Activated T-cell treated with anti-CD3 and anti-CD28 coated beads for 1 hour (primary cell): ENCODE results near the gene SIRT2.
"Not testable (repeated sequence)": the region's sequence is repeated elsewhere in the genome, so short reads cannot be mapped to it uniquely, and the experiment has no call there.

ENCODE experiments used
- DNase-seq: peaks from one replicate; pipeline ENCODE4 v3.0.0-alpha.2; 2020; ENCODE audit warnings: low read depth

Gene SIRT2

GRCh38 chr19:38898788-38899446 lies 501 bp downstream of the SIRT2 start:
- peak; percentile 7 for DNase-seq

GRCh38 chr19:38894968-38895367 lies 4.5 kb downstream of the SIRT2 start:
- no peak for DNase-seq

GRCh38 chr19:38893341-38893771 lies 6.1 kb downstream of the SIRT2 start:
- DNase-seq, result no peak

- DNase-seq, result no peak
Measured at GRCh38 chr19:38892841-38893240, 6.6 kb downstream of the SIRT2 start.

- no peak for DNase-seq
Measured at GRCh38 chr19:38891771-38892170, 7.6 kb downstream of the SIRT2 start.

GRCh38 chr19:38890686-38891085 lies 8.7 kb downstream of the SIRT2 start:
- DNase-seq, result no peak

GRCh38 chr19:38889803-38890202 lies 9.6 kb downstream of the SIRT2 start:
- no peak for DNase-seq

- no peak for DNase-seq
Measured at GRCh38 chr19:38888876-38889275, 10.5 kb downstream of the SIRT2 start.

- DNase-seq, result not testable (repeated sequence)
Measured at GRCh38 chr19:38884691-38885090, 14.7 kb downstream of the SIRT2 start.

- DNase-seq, result no peak
Measured at GRCh38 chr19:38883286-38883685, 16.1 kb downstream of the SIRT2 start.

GRCh38 chr19:38880882-38881609 lies 18.4 kb downstream of the SIRT2 start:
- DNase-seq, result no peak

- no peak for DNase-seq
Measured at GRCh38 chr19:38880076-38880881, 19.1 kb downstream of the SIRT2 start.

GRCh38 chr19:38879400-38879751 lies 20.0 kb downstream of the SIRT2 start:
- DNase-seq, result no peak

- no peak for DNase-seq
Measured at GRCh38 chr19:38878575-38879399, 20.6 kb downstream of the SIRT2 start.

- DNase-seq, result peak; percentile 58
Measured at GRCh38 chr19:38877781-38878574, 21.4 kb downstream of the SIRT2 start, which contains the start of gene RINL. Gene RINL, minus strand, starts transcription at chr19:38878275. Its CDS starts 1,533 bp downstream, at chr19:38876742.

GRCh38 chr19:38875656-38876395 lies 23.6 kb downstream of the SIRT2 start:
- DNase-seq, result no peak

GRCh38 chr19:38873400-38873799 lies 26.0 kb downstream of the SIRT2 start:
- DNase-seq, result not testable (repeated sequence)

GRCh38 chr19:38870612-38871011 lies 28.8 kb downstream of the SIRT2 start:
- DNase-seq, result no peak

GRCh38 chr19:38869836-38870607 lies 29.4 kb downstream of the SIRT2 start:
- peak; percentile 92 for DNase-seq
